OCI-LY1 (cell line): ENCODE measurements around the gene PDE11A.

Experiments
- H2AFZ ChIP-seq: fragments of 200-600 bp; sonication (generic), shearing (Covaris generic); 2 replicates; pipeline ENCODE4 v1.6.0; 2014; ENCODE audit warnings: antibody characterized with exemption, mild to moderate bottlenecking, low read length
- H3F3A ChIP-seq: fragments of 200-600 bp; sonication (generic), shearing (Covaris generic); 2 replicates; pipeline ENCODE4 v1.6.0; 2014; ENCODE audit warnings: mild to moderate bottlenecking, antibody characterized with exemption, low read length, moderate library complexity; ENCODE audit not compliant: insufficient read depth
- H3K27ac ChIP-seq: fragments of 200-600 bp; sonication (generic); 2 replicates; pipeline ENCODE4 v1.5.1; 2014; ENCODE audit warnings: low read length, mixed run types, mild to moderate bottlenecking, low read depth; ENCODE audit not compliant: poor library complexity, severe bottlenecking
- H3K27me3 ChIP-seq: fragments of 200-600 bp; sonication (generic); 2 replicates; pipeline ENCODE4 v1.6.0; 2014; ENCODE audit warnings: antibody characterized with exemption, mild to moderate bottlenecking, low read length, moderate library complexity; ENCODE audit not compliant: insufficient read depth
- H3K36me3 ChIP-seq: fragments of 200-600 bp; sonication (generic); 2 replicates; pipeline ENCODE4 v1.6.1; 2014; ENCODE audit warnings: mild to moderate bottlenecking, antibody characterized with exemption, low read length, moderate library complexity, mixed read lengths; ENCODE audit not compliant: insufficient read depth
- H3K4me1 ChIP-seq: fragments of 200-600 bp; sonication (generic); 2 replicates; pipeline ENCODE4 v1.5.1; 2014; ENCODE audit warnings: mild to moderate bottlenecking, low read length, moderate library complexity; ENCODE audit not compliant: insufficient read depth, severe bottlenecking
- H3K4me2 ChIP-seq: fragments of 200-600 bp; sonication (generic), shearing (Covaris generic); 2 replicates; pipeline ENCODE4 v1.6.1; 2014; ENCODE audit warnings: low read length
- H3K4me3 ChIP-seq: fragments of 200-600 bp; sonication (generic); 2 replicates; pipeline ENCODE4 v1.5.1; 2014; ENCODE audit warnings: low read length, low read depth, mild to moderate bottlenecking, mixed read lengths; ENCODE audit not compliant: poor library complexity, severe bottlenecking
- H3K79me2 ChIP-seq: fragments of 200-600 bp; shearing (Covaris generic); 2 replicates; pipeline ENCODE4 v1.6.1; 2016; ENCODE audit warnings: mixed run types, low read length, mixed read lengths; ENCODE audit not compliant: insufficient read depth
- H3K9ac ChIP-seq: fragments of 200-600 bp; sonication (generic), shearing (Covaris generic); 2 replicates; pipeline ENCODE4 v1.6.1; 2014; ENCODE audit warnings: mild to moderate bottlenecking, low read length, mixed read lengths
- H3K9me2 ChIP-seq: fragments of 200-600 bp; sonication (generic), shearing (Covaris generic); 2 replicates; pipeline ENCODE4 v1.6.1; 2014; ENCODE audit warnings: low read depth, mild to moderate bottlenecking, low read length, mixed read lengths
- H3K9me3 ChIP-seq: fragments of 200-600 bp; shearing (Covaris generic); 2 replicates; pipeline ENCODE4 v1.6.1; 2014; ENCODE audit warnings: low read length, mixed read lengths
- H4K20me1 ChIP-seq: fragments of 200-600 bp; sonication (generic), shearing (Covaris generic); 2 replicates; pipeline ENCODE4 v1.6.0; 2016; ENCODE audit warnings: mild to moderate bottlenecking, low read length; ENCODE audit not compliant: insufficient read depth
- CTCF ChIP-seq: fragments of 200-600 bp; sonication (generic), shearing (Covaris generic); IDR thresholded peaks from 2 replicates; pipeline ENCODE4 v1.5.1; 2017; ENCODE audit warnings: mild to moderate bottlenecking, antibody characterized with exemption, low read length, moderate library complexity, mixed read lengths
- EZH2 ChIP-seq: fragments of 200-600 bp; sonication (generic), shearing (Covaris generic); IDR thresholded peaks from 2 replicates; pipeline ENCODE4 v1.8.0; 2017; ENCODE audit warnings: borderline replicate concordance, mixed run types, mild to moderate bottlenecking, antibody characterized with exemption, low read length, moderate library complexity, mixed read lengths

Gene PDE11A

GRCh38 chr2:177705511-177706173 is 366.9 kb downstream of the PDE11A start:
- no peak overlapping the region for H2AFZ ChIP-seq
- no peaks in the 10 kb centered on the region for H3K36me3 ChIP-seq
- no peak overlapping the region for H3K4me3 ChIP-seq
- no peak overlapping the region for H3K27ac ChIP-seq
- H3K9me2 ChIP-seq = no peaks in the 10 kb centered on the region
- no peaks in the 10 kb centered on the region for H3K4me1 ChIP-seq
- H4K20me1 ChIP-seq = no peaks in the 10 kb centered on the region
- no peaks in the 10 kb centered on the region for H3K79me2 ChIP-seq
- H3F3A ChIP-seq = no peaks in the 10 kb centered on the region
- H3K9ac ChIP-seq = no peak overlapping the region
- H3K27me3 ChIP-seq = no peaks in the 10 kb centered on the region
- no peak overlapping the region for H3K4me2 ChIP-seq
- H3K9me3 ChIP-seq = no peaks in the 10 kb centered on the region
- TF ChIP-seq CTCF = no peak
- no peak for TF ChIP-seq EZH2

GRCh38 chr2:177703159-177703558 is 369.4 kb downstream of the PDE11A start:
- H4K20me1 ChIP-seq = no peaks in the 10 kb centered on the region
- H3K9me3 ChIP-seq = no peaks in the 10 kb centered on the region
- H3K79me2 ChIP-seq = no peaks in the 10 kb centered on the region
- H3K9ac ChIP-seq = no peak overlapping the region
- TF ChIP-seq CTCF (no peak), EZH2 (no peak)
- H3K27me3 ChIP-seq = no peaks in the 10 kb centered on the region
- no peaks in the 10 kb centered on the region for H3K9me2 ChIP-seq
- no peaks in the 10 kb centered on the region for H3K4me1 ChIP-seq
- no peaks in the 10 kb centered on the region for H3K36me3 ChIP-seq
- H2AFZ ChIP-seq = no peak overlapping the region
- no peak overlapping the region for H3K4me2 ChIP-seq
- H3K4me3 ChIP-seq = no peak overlapping the region
- no peak overlapping the region for H3K27ac ChIP-seq
- no peaks in the 10 kb centered on the region for H3F3A ChIP-seq

- no peaks in the 10 kb centered on the region for H3K36me3 ChIP-seq
- H3F3A ChIP-seq = no peaks in the 10 kb centered on the region
- H3K9me2 ChIP-seq = no peaks in the 10 kb centered on the region
- no peak for TF ChIP-seq CTCF
- no peak for TF ChIP-seq EZH2
- H2AFZ ChIP-seq = no peak overlapping the region
- no peaks in the 10 kb centered on the region for H3K4me1 ChIP-seq
- no peak overlapping the region for H3K9ac ChIP-seq
- no peaks in the 10 kb centered on the region for H3K79me2 ChIP-seq
- H3K27ac ChIP-seq = no peak overlapping the region
- no peaks in the 10 kb centered on the region for H3K27me3 ChIP-seq
- H3K4me2 ChIP-seq = no peak overlapping the region
- no peak overlapping the region for H3K4me3 ChIP-seq
- H4K20me1 ChIP-seq = no peaks in the 10 kb centered on the region
- no peaks in the 10 kb centered on the region for H3K9me3 ChIP-seq
Observed at GRCh38 chr2:177698281-177698680, 374.3 kb downstream of the PDE11A start.
